Muscle layer of duodenum (tissue), 2 donors: ENCODE measurements around the gene EME2.

Experiments used
- H3K27ac ChIP-seq: one replicate; pipeline ENCODE4 v1.7.0; 2013; ENCODE audit warnings: mild to moderate bottlenecking, low read length
- H3K27me3 ChIP-seq: one replicate; pipeline ENCODE4 v1.7.0; 2013; ENCODE audit warnings: low read depth, mild to moderate bottlenecking, control low read depth, low read length
- H3K36me3 ChIP-seq, 2 donors: one replicate each; pipeline ENCODE4 v1.7.0; 2013; ENCODE audit warnings: low read length in 2 of 2, control low read depth in 1 of 2, mild to moderate bottlenecking in 1 of 2; ENCODE audit not compliant: insufficient read depth in 2 of 2, control insufficient read depth in 1 of 2
- H3K4me1 ChIP-seq, 2 donors: one replicate each; pipeline ENCODE4 v1.7.0; 2013; ENCODE audit warnings: low read length in 2 of 2, mild to moderate bottlenecking in 2 of 2, control low read depth in 1 of 2, moderate library complexity in 1 of 2; ENCODE audit not compliant: insufficient read depth in 2 of 2, control insufficient read depth in 1 of 2
- H3K4me3 ChIP-seq, 2 donors: one replicate each; pipeline ENCODE4 v1.7.0; 2013; ENCODE audit warnings: low read length in 2 of 2, low read depth in 1 of 2, mild to moderate bottlenecking in 1 of 2
- H3K9me3 ChIP-seq, 2 donors: one replicate each; pipeline ENCODE4 v1.7.0; 2013; ENCODE audit warnings: low read length in 2 of 2, control low read depth in 1 of 2, mild to moderate bottlenecking in 1 of 2; ENCODE audit not compliant: control insufficient read depth in 1 of 2
- donor health status: healthy.

The EME2 gene

GRCh38 chr16:1762196-1762878, 10.3 kb upstream of the EME2 start:
- no peak overlapping the region for H3K27ac ChIP-seq
- H3K4me1 ChIP-seq = no peaks in the 10 kb centered on the region
- H3K36me3 ChIP-seq = peaks cover 4 to 88% of the 10 kb centered on the region in 2 donors
- H3K9me3 ChIP-seq = no peaks in the 10 kb centered on the region
- H3K27me3 ChIP-seq = no peaks in the 10 kb centered on the region
- H3K4me3 ChIP-seq = no peak overlapping the region

DNA sequence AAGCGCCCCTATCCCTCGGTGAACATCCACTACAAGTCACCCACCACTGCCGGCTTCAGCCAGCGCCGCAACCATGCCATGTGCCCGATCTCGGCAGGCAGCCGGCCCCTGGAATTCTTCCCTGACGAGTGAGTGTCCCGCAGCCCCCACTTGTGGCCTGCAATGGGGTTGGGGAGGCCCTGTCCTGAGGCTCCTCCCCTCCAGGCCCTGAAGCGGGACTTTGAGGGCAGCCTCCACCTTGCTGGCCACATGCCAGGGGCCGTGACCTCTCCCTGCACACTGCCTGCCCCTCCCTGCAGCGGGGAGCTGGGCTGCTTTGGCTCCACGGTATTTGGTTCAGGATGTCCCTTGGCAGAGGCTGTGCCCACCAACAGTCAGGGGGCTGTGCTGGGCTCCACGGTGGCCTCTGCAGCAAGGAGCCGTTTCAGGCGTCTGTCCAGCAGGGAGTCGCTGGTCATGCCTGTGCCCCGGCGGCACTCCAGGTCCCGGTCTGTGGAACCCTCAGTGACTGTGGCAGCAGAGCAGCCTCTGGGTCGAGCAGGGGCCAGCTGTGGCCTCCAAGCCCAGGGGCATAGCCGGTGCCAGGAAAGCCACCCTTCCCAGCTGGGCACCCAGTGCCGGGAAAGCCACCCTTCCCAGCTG, 9.6 kb upstream of the EME2 start:
- no peaks in the 10 kb centered on the region for H3K9me3 ChIP-seq
- no peaks in the 10 kb centered on the region for H3K27me3 ChIP-seq
- H3K4me3 ChIP-seq = no peak overlapping the region
- H3K4me1 ChIP-seq = no peaks in the 10 kb centered on the region
- peaks cover 4 to 88% of the 10 kb centered on the region in 2 donors for H3K36me3 ChIP-seq
- no peak overlapping the region for H3K27ac ChIP-seq

- no peaks in the 10 kb centered on the region for H3K27me3 ChIP-seq
- no peaks in the 10 kb centered on the region for H3K9me3 ChIP-seq
- H3K27ac ChIP-seq = no peak overlapping the region
- no peak overlapping the region for H3K4me3 ChIP-seq
- no peaks in the 10 kb centered on the region for H3K4me1 ChIP-seq
- H3K36me3 ChIP-seq = peaks cover 4 to 90% of the 10 kb centered on the region in 2 donors
Measured at GRCh38 chr16:1763521-1764511, 8.8 kb upstream of the EME2 start.

DNA sequence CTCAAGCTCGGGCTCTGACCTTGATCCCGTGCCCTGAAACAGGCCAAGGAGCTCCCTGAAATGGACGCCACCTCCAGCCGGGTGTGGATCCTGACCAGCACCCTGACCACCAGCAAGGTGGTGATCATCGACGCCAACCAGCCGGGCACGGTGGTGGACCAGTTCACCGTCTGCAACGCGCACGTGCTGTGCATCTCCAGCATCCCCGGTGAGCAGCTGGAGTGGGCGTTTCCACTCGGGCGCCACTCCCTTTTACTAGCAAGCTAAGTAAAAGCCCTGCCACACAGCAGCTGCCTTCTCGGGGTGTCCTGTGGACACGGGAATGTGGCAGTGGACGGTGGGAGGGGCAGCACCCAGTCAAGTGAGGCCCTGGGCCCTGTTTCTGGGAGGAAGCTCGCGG, 7.6 kb upstream of the EME2 start:
- H3K27ac ChIP-seq = no peak overlapping the region
- peaks cover 4 to 88% of the 10 kb centered on the region in 2 donors for H3K36me3 ChIP-seq
- no peaks in the 10 kb centered on the region for H3K9me3 ChIP-seq
- H3K4me3 ChIP-seq = no peak overlapping the region
- H3K27me3 ChIP-seq = no peaks in the 10 kb centered on the region
- peaks cover 0 to 7% of the 10 kb centered on the region in 2 donors for H3K4me1 ChIP-seq

GRCh38 chr16:1765826-1766225, 6.8 kb upstream of the EME2 start:
- Histone ChIP-seq H3K27me3 (no peaks in the 10 kb centered on the region), H3K9me3 (no peaks in the 10 kb centered on the region), H3K27ac (no peak overlapping the region), H3K36me3 (peaks cover 4 to 79% of the 10 kb centered on the region in 2 donors), H3K4me3 (no peak overlapping the region), H3K4me1 (peaks cover 0 to 14% of the 10 kb centered on the region in 2 donors)

DNA sequence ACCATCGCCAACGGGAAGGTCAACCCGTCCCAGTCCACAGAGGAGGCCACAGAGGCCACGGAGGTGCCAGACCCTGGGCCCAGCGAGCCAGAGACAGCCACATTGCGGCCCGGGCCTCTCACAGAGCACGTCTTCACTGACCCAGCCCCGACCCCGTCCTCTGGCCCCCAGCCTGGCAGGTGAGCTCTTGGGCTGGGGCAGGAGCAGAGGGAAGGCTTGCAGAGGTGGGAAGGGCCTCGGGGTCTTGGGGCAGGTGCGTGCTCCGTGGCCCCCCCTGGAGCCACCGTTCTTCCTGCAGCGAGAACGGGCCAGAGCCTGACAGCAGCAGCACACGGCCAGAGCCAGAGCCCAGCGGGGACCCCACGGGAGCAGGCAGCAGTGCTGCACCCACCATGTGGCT, 6.4 kb upstream of the EME2 start:
- Histone ChIP-seq H3K27ac (no peak overlapping the region), H3K27me3 (no peaks in the 10 kb centered on the region), H3K9me3 (no peaks in the 10 kb centered on the region), H3K4me1 (peaks cover 0 to 14% of the 10 kb centered on the region in 2 donors), H3K4me3 (no peak overlapping the region), H3K36me3 (peaks cover 4 to 75% of the 10 kb centered on the region in 2 donors)

DNA sequence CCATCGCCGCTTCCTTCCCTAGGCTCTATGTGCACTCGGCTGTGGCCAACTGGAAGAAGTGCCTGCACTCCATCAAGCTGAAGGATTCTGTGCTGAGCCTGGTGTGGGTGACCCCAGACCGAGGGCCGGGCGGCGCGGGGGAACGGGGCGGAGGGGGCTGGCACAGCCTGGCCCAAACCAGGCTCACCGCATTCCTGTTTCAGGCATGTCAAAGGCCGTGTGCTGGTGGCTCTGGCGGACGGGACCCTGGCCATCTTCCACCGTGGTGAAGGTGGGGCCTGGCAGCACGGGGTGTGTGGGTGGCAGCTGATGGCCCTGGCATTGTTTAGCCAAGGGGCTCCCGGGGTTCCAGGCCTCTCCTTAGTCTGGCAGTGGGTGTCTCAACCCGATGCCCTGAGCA, 5.9 kb upstream of the EME2 start:
- H3K36me3 ChIP-seq = peaks cover 4 to 71% of the 10 kb centered on the region in 2 donors
- H3K4me3 ChIP-seq = no peak overlapping the region
- no peak overlapping the region for H3K27ac ChIP-seq

DNA sequence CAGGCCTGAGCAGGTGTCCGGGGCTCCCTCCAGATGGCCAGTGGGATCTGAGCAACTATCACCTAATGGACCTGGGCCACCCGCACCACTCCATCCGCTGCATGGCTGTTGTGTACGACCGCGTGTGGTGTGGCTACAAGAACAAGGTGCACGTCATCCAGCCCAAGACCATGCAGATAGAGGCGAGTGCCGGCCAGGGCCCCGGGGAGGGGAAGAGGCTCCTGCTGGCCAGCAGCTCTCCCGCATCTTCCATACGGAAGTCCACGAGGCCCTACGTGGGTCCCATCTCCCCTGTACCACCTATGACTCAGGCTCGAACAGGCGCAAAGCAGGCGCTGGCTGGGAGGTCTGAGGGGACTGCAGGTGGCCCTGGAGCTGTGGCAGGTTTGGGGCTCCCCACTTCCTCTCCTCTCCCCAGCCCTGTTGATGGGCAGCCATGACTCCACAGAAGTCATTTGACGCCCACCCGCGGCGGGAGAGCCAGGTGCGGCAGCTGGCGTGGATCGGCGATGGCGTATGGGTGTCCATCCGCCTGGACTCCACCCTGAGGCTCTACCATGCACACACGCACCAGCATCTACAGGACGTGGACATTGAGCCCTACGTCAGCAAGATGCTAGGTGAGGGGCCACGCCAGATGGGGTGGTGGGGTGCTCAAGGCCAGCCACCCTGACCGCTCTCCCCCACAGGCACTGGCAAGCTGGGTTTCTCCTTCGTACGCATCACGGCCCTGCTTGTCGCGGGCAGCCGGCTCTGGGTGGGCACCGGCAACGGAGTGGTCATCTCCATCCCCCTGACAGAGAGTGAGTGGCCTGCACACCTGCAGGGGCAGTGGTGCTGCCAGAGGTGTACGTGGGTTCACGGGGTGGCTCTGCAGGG, 5.3 kb upstream of the EME2 start:
- Histone ChIP-seq H3K4me1 (peaks cover 0 to 22% of the 10 kb centered on the region in 2 donors), H3K36me3 (peaks cover 4 to 64% of the 10 kb centered on the region in 2 donors), H3K27ac (no peak overlapping the region), H3K4me3 (no peak overlapping the region), H3K27me3 (no peaks in the 10 kb centered on the region), H3K9me3 (no peaks in the 10 kb centered on the region)

More for the DNA sequence above, 5.9 kb upstream of the EME2 start:
- peaks cover 0 to 15% of the 10 kb centered on the region in 2 donors for H3K4me1 ChIP-seq
- H3K27me3 ChIP-seq = no peaks in the 10 kb centered on the region
- no peaks in the 10 kb centered on the region for H3K9me3 ChIP-seq

GRCh38 chr16:1768061-1768766, 4.4 kb upstream of the EME2 start:
- Histone ChIP-seq H3K27ac (no peak overlapping the region), H3K9me3 (no peaks in the 10 kb centered on the region), H3K36me3 (peaks cover 4 to 55% of the 10 kb centered on the region in 2 donors), H3K4me1 (peaks cover 0 to 24% of the 10 kb centered on the region in 2 donors), H3K4me3 (no peak overlapping the region), H3K27me3 (no peaks in the 10 kb centered on the region)

DNA sequence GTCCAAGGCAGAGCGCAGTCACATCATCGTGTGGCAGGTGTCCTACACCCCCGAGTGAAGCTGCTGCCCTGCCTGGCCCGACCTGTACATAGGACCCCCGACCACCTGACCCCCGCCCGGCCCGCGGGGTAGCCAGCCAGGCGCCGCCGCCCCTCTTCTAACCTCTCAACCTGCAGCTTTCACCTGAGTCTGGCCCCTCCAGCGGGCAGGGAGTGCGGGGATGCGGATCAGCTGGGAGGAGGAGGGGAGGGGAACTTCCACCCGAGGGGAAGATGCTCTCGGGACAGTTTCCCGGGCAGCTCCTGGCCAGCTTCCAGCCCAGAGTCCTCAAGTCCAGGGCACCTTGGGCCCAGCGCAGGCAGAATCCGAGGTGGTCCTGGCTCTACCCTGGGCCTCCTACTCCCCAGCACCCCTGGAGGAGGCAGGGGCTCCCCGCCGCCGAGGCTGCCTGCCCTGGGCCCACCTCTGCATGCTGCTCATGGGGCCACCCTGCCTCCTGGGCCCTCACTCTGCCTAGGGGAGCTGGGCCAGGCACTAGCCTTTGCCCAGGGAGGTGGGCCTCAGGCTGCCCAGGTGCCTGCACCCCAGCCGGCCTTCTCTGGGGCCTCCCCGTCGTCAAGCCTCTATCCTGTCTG, 3.7 kb upstream of the EME2 start:
- Histone ChIP-seq H3K4me3 (no peak overlapping the region), H3K4me1 (peaks cover 1 to 27% of the 10 kb centered on the region in 2 donors), H3K36me3 (peaks cover 4 to 53% of the 10 kb centered on the region in 2 donors), H3K9me3 (no peaks in the 10 kb centered on the region), H3K27ac (no peak overlapping the region), H3K27me3 (no peaks in the 10 kb centered on the region)
